MCF 10A (cell line): ENCODE results near the gene DYRK1A. TPM values are rescaled to one million over a fixed set of nuclear protein-coding genes. Genes with fewer than 3 reads are reported as not detected.

Source experiments
- BruUV-seq: library from RNA; stranded (reverse); fragments of 400-500 nt; replicated peaks from 2 replicates; lab custom pipeline; 2021; lab: Mats Ljungman, UMichigan
- CTCF ChIA-PET: fragments of 300-600 bp; sonication (Branson Sonifier 250); formaldehyde crosslinking; extraction: SDS; loops from one replicate; lab custom pipeline; 2021; ENCODE audit warnings: antibody characterized with exemption, inconsistent platforms; lab: Yijun Ruan, JAX
- POLR2A ChIA-PET: fragments of 300-600, 350-650 bp; sonication (Branson Sonifier 250); formaldehyde crosslinking; extraction: SDS; loops from one replicate; lab custom pipeline; 2020; ENCODE audit warnings: antibody characterized with exemption, inconsistent platforms; lab: Yijun Ruan, JAX
- DNase-seq: peaks from one replicate; pipeline ENCODE4 v3.0.0-alpha.2; 2018; ENCODE audit not compliant: unreplicated experiment
- H3K27ac Mint-ChIP-seq: one replicate; pipeline ENCODE4 v1.8.0; 2022; ENCODE audit warnings: mild to moderate bottlenecking, low read depth, mixed read lengths; ENCODE audit not compliant: unreplicated experiment
- H3K27me3 Mint-ChIP-seq: one replicate; pipeline ENCODE4 v1.8.0; 2022; ENCODE audit warnings: mixed read lengths; ENCODE audit not compliant: insufficient read depth, unreplicated experiment
- H3K36me3 Mint-ChIP-seq: one replicate; pipeline ENCODE4 v1.8.0; 2022; ENCODE audit warnings: mild to moderate bottlenecking, moderate library complexity, mixed read lengths; ENCODE audit not compliant: insufficient read depth, unreplicated experiment
- H3K4me1 Mint-ChIP-seq: one replicate; pipeline ENCODE4 v1.8.0; 2022; ENCODE audit warnings: mixed read lengths; ENCODE audit not compliant: insufficient read depth, unreplicated experiment
- H3K4me3 Mint-ChIP-seq: one replicate; pipeline ENCODE4 v1.8.0; 2022; ENCODE audit warnings: mild to moderate bottlenecking, moderate library complexity, mixed read lengths; ENCODE audit not compliant: unreplicated experiment
- H3K9me3 Mint-ChIP-seq: one replicate; pipeline ENCODE4 v1.8.0; 2022; ENCODE audit warnings: mixed read lengths; ENCODE audit not compliant: unreplicated experiment
- intact Hi-C: fragments of 100-400 bp; cut with micrococcal nuclease; formaldehyde crosslinking; loops from 2 replicates; pipeline ENCODE4 v1.14.1; 2022
- total RNA-seq: library from RNA; stranded (reverse); gene quantifications from 2 replicates; pipeline ENCODE4 v1.2.3, GENCODE V29; 2022
- TF ChIP-seq, protein P1 (sequence below): fragments of 200-600 bp; IDR thresholded peaks from one replicate; pipeline ENCODE4 v1.8.0; 2022; ENCODE audit warnings: antibody characterized with exemption, mild to moderate bottlenecking; ENCODE audit not compliant: unreplicated experiment

DYRK1A gene
- total RNA-seq, 1 experiment from 2014 or later = 58.6 TPM

DNA sequence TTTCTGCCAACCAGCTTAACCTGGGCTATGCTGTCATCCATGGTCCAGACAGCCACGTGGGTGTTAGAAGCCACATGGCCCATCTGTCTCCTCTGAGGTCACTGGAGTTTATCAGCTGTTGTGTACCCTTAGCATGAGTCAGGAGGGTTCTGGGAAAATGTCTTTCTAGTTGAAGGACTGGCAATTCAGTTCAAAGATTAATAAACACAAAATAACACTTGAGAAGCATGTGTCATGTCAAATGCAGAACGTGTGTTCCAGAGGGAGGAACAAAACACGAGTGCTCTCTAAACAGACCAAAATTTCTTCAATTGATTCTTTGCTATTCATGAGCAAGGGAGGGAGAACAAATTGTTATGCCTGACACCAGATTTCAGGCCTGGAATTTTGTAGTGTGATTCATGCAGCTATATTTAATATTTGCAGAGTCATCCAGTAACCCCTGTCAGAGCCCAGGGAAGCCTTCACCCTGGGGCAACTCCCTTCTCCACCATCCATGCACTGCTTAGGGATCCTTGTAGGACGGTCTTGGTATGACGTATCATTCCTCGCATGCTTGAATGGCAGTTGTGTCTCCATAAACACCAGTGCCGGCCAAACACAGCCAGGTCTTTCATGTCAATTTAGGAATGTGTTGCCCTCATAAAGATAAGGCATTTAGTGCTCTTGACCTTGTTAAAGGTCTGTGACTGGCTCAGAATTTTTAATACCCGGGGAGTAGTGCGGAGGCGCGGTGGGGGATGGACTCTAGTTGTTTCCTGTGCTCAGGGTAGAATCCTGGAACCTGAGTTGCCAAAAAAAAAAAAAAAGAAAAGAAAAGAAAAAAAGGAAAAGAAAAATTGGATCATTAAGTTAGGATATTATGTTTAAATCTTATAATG is 27.7 kb upstream of the DYRK1A start:
- H3K4me3 Mint-ChIP-seq = peak overlapping the region; percentile 42
- CTCF ChIA-PET = interaction anchor here (1.3 to 1.8 kb wide), 3 partner anchors 10 to 26 kb away, joined by 3 to 7 read pairs (median 4); no protein-coding TSS in a partner anchor
- H3K9me3 Mint-ChIP-seq = peaks cover 1% of the 10 kb centered on the region
- no TSS peak for BruUV-seq
- DNase-seq = peak; percentile 96
- H3K4me1 Mint-ChIP-seq = peaks cover 25% of the 10 kb centered on the region
- H3K27ac Mint-ChIP-seq = peak overlapping the region; percentile 97
- TF ChIP-seq, protein P1, sequence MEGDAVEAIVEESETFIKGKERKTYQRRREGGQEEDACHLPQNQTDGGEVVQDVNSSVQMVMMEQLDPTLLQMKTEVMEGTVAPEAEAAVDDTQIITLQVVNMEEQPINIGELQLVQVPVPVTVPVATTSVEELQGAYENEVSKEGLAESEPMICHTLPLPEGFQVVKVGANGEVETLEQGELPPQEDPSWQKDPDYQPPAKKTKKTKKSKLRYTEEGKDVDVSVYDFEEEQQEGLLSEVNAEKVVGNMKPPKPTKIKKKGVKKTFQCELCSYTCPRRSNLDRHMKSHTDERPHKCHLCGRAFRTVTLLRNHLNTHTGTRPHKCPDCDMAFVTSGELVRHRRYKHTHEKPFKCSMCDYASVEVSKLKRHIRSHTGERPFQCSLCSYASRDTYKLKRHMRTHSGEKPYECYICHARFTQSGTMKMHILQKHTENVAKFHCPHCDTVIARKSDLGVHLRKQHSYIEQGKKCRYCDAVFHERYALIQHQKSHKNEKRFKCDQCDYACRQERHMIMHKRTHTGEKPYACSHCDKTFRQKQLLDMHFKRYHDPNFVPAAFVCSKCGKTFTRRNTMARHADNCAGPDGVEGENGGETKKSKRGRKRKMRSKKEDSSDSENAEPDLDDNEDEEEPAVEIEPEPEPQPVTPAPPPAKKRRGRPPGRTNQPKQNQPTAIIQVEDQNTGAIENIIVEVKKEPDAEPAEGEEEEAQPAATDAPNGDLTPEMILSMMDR = no peak
- intact Hi-C loops = loop anchor here (1.0 to 2.0 kb wide), 2 partner anchors 26 to 72 kb away; partner anchors contain the start of gene VPS26C
- no peaks in the 10 kb centered on the region for H3K27me3 Mint-ChIP-seq
- H3K36me3 Mint-ChIP-seq = no peaks in the 10 kb centered on the region
- POLR2A ChIA-PET = interaction anchor here (0.5 to 4.3 kb wide), 16 partner anchors 10 to 225 kb away, joined by 3 to 54 read pairs (median 5); partner anchors contain the start of genes DYRK1A and VPS26C

DNA sequence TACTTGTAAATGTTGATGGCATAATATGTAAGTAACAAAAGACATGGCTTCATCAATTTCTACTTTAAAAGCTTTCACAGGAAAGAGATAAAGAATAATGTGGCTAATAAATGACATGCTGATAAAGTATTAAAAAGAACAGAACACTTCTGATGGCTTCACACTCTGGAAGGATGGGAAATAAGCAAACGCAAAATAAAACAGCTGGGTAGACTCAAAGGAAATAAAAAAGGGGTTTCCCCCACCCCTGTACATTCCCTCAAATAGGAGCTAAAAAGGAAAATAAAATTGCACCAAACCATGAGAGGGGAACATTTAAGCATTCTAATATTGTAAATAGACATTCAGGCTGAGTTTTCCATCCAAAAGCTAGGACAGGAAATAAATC is 27.0 kb upstream of the DYRK1A start:
- peak overlapping the region; percentile 97 for H3K27ac Mint-ChIP-seq
- no TSS peak for BruUV-seq
- H3K9me3 Mint-ChIP-seq = peaks cover 7% of the 10 kb centered on the region
- ChIA-PET CTCF (interaction anchor here (1.8 kb wide), 2 partner anchors 9 to 26 kb away, joined by 4 to 7 read pairs; no protein-coding TSS in a partner anchor), POLR2A (interaction anchor here (0.6 to 4.3 kb wide), 10 partner anchors 9 to 352 kb away, joined by 3 to 54 read pairs (median 6); partner anchors contain the start of genes DYRK1A and VPS26C)
- TF ChIP-seq, protein P1 = no peak
- no peaks in the 10 kb centered on the region for H3K36me3 Mint-ChIP-seq
- no peak overlapping the region for H3K4me3 Mint-ChIP-seq
- intact Hi-C loops = loop anchor here (1.0 to 2.0 kb wide), 2 partner anchors 26 to 73 kb away; partner anchors contain the start of gene VPS26C
- H3K4me1 Mint-ChIP-seq = peaks cover 25% of the 10 kb centered on the region
- no peak for DNase-seq
- no peaks in the 10 kb centered on the region for H3K27me3 Mint-ChIP-seq

DNA sequence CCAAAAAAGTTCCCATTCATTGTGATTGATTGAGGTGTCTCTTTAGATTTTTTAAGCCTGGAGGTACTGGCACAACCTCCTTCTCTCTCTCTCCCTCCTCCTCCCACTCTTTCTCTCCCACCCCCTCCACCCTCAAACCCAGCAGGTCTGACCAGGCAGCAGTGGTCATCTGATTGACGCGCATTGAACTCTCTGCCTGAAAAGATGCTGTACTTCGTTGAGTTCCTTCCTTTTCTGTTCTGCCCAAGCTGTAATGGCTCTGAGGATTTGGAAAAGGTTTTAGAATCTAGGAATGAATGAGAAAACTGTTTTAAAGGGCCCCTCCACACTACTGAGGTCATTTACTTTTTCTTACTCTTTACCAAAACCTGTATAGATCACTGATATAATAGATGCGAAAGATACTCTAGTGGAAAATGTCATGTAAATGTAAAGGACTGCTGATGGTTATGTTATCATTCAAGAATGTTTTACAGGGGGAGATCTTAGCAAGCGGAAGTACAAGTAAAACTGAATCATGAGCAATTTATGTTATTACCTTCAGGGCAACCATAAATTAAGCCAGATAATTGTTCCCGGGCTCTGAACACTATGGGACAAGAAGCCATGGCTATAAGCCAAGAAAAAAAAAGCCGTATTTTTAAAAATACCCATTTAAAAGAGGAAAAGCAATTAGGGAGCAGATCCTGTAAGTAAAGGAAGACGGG is 25.2 kb upstream of the DYRK1A start:
- TF ChIP-seq, protein P1 = no peak
- Mint-ChIP-seq H3K36me3 (no peaks in the 10 kb centered on the region), H3K27ac (peak overlapping the region; percentile 76), H3K4me3 (no peak overlapping the region), H3K4me1 (peaks cover 25% of the 10 kb centered on the region), H3K27me3 (no peaks in the 10 kb centered on the region), H3K9me3 (peaks cover 13% of the 10 kb centered on the region)
- DNase-seq = no peak
- no TSS peak for BruUV-seq
- intact Hi-C loops = no loop called here
- CTCF ChIA-PET = no interaction called here
- POLR2A ChIA-PET = interaction anchor here (0.6 kb wide), 1 partner anchor 799 kb away, joined by 4 read pairs; no protein-coding TSS in a partner anchor
